AG04449 (cell line): ENCODE results near the gene NTM.

Experiments
- CTCF ChIA-PET: fragments of 350-600 bp; formaldehyde crosslinking; extraction: SDS; loops from one replicate; lab custom pipeline; 2021; ENCODE audit warnings: antibody characterized with exemption; lab: Yijun Ruan, JAX
- POLR2A ChIA-PET: fragments of 400-600, 350-600 bp; formaldehyde crosslinking; extraction: SDS; loops from one replicate; lab custom pipeline; 2020; ENCODE audit warnings: antibody characterized with exemption, inconsistent platforms; lab: Yijun Ruan, JAX
- DNase-seq: peaks from one replicate; pipeline ENCODE4 v3.0.0-alpha.2; 2010; ENCODE audit warnings: low read depth, low spot score
- H3K4me3 ChIP-seq: 2 replicates; pipeline ENCODE4 v1.5.1; 2011; ENCODE audit warnings: low read depth, mild to moderate bottlenecking, control low read depth, low read length
- TF ChIP-seq, protein P1 (sequence below): IDR thresholded peaks from one replicate; pipeline ENCODE4 v1.5.1; 2011; ENCODE audit warnings: mild to moderate bottlenecking, moderate library complexity, low read length, control low read depth, inconsistent platforms; ENCODE audit not compliant: insufficient read depth; ENCODE audit errors: missing control alignments

NTM gene

GRCh38 chr11:132342408-132342807 lies 972.0 kb downstream of the NTM start:
- DNase-seq = no peak
- CTCF ChIA-PET = interaction anchor here (0.7 to 2.4 kb wide), 2 partner anchors 13 to 26 kb away, joined by 3 to 5 read pairs; no protein-coding TSS in a partner anchor
- no peak overlapping the region for H3K4me3 ChIP-seq
- TF ChIP-seq, protein P1, sequence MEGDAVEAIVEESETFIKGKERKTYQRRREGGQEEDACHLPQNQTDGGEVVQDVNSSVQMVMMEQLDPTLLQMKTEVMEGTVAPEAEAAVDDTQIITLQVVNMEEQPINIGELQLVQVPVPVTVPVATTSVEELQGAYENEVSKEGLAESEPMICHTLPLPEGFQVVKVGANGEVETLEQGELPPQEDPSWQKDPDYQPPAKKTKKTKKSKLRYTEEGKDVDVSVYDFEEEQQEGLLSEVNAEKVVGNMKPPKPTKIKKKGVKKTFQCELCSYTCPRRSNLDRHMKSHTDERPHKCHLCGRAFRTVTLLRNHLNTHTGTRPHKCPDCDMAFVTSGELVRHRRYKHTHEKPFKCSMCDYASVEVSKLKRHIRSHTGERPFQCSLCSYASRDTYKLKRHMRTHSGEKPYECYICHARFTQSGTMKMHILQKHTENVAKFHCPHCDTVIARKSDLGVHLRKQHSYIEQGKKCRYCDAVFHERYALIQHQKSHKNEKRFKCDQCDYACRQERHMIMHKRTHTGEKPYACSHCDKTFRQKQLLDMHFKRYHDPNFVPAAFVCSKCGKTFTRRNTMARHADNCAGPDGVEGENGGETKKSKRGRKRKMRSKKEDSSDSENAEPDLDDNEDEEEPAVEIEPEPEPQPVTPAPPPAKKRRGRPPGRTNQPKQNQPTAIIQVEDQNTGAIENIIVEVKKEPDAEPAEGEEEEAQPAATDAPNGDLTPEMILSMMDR = no peak
- POLR2A ChIA-PET = no interaction called here

GRCh38 chr11:132343445-132344175 lies 973.2 kb downstream of the NTM start:
- H3K4me3 ChIP-seq = no peak overlapping the region
- TF ChIP-seq, protein P1 = no peak
- no peak for DNase-seq
- CTCF ChIA-PET = no interaction called here
- POLR2A ChIA-PET = no interaction called here

GRCh38 chr11:132346558-132347148 lies 976.2 kb downstream of the NTM start:
- H3K4me3 ChIP-seq = no peak overlapping the region
- TF ChIP-seq, protein P1 = no peak
- ChIA-PET CTCF (no interaction called here), POLR2A (no interaction called here)
- DNase-seq = no peak

- DNase-seq = no peak
- POLR2A ChIA-PET = no interaction called here
- TF ChIP-seq, protein P1 = no peak
- H3K4me3 ChIP-seq = no peak overlapping the region
- CTCF ChIA-PET = no interaction called here
Observed at GRCh38 chr11:132347156-132348090, 977.0 kb downstream of the NTM start.

DNA sequence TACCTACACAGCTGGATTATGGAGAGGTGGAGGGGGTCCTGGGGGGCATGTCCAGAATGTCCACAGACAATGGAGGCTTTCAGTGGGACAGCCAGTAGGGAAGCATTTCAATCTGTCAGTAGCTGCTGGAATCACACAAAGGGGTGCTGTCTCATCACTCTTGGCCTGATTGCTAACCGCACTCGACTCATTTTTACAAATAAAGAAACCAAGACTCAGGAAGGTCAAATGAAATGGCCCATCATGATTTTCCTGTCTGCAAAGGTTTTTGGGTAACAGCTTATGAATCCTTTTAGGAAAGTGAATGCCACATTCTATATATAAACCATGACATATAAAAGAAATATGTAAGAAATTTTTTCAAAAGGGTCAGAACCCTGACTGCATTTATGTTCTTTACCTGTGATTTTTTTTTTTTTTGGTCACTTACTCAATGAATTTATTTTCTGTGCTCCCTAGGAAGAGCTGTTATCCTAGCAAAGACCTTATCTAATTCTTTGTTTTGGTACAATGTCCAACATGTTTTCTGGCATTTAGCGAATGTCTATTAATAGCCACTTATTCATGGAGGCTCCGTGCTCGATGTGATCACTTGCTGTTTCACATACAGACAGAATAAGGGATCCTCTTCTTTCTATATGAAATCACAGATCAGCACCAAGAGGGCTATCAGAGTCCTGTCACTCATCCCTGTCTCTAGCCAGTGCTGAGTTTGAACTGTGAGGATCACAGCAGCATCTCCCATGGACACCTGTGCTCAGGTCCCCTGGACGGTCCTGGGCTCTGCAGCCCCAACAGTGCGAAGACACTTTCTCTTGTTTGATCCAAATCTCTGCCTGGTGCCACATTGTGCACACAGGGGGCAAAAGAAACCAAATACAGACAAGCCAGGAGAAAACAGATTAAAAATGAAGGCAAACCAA lies 979.7 kb downstream of the NTM start:
- TF ChIP-seq, protein P1 = no peak
- no peak overlapping the region for H3K4me3 ChIP-seq
- CTCF ChIA-PET = interaction anchor here (0.6 to 0.9 kb wide), 2 partner anchors 471 to 1783 kb away, joined by 3 read pairs; no protein-coding TSS in a partner anchor
- POLR2A ChIA-PET = no interaction called here
- DNase-seq = no peak
